ENCODE results near the gene ATP10B.

ATP10B gene

DNA sequence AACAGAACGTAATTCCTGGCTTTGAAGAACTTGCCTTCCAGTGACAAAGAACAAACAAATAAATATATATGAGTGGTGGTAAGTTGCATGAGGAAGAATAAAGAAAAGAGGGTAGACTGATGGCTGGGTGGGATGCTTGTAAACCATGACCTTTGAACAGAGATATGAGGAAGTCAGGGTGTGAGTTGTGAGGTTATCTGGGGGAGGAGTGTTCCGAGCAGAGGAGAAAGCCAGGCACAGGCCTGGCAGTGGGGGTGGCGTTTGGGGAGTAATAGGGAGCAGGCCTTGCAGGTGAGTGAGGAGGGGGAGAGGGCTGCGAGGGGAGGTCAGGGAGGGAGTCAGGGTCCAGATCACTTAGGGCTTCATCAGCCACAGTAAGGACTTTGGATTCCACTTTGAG, 217.0 kb downstream of the ATP10B start:
- DNase-seq (no peak), ATAC-seq (ENCODE audit: insufficient read depth, low read depth) (no peak)
- H3K9ac ChIP-seq (ENCODE audit: low read depth, low read length): no peak overlapping the region
- H3K4me2 ChIP-seq (ENCODE audit: insufficient read depth, low read length): no peak overlapping the region
- peaks cover 11% of the 10 kb centered on the region for H3K4me1 ChIP-seq (ENCODE audit: insufficient read depth, low read length)
- no peak overlapping the region for H2AFZ ChIP-seq (ENCODE audit: low read depth, low read length)
- TF ChIP-seq, protein P1, sequence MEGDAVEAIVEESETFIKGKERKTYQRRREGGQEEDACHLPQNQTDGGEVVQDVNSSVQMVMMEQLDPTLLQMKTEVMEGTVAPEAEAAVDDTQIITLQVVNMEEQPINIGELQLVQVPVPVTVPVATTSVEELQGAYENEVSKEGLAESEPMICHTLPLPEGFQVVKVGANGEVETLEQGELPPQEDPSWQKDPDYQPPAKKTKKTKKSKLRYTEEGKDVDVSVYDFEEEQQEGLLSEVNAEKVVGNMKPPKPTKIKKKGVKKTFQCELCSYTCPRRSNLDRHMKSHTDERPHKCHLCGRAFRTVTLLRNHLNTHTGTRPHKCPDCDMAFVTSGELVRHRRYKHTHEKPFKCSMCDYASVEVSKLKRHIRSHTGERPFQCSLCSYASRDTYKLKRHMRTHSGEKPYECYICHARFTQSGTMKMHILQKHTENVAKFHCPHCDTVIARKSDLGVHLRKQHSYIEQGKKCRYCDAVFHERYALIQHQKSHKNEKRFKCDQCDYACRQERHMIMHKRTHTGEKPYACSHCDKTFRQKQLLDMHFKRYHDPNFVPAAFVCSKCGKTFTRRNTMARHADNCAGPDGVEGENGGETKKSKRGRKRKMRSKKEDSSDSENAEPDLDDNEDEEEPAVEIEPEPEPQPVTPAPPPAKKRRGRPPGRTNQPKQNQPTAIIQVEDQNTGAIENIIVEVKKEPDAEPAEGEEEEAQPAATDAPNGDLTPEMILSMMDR (IDR thresholded peaks at IDR 0.05; ENCODE audit: borderline replicate concordance, extremely low read depth, low read length, poor library complexity, severe bottlenecking): no peak
- TF ChIP-seq EZH2 (IDR thresholded peaks at IDR 0.05; ENCODE audit: borderline replicate concordance, low read depth, low read length, severe bottlenecking): no peak
- no peak overlapping the region for H3K27ac ChIP-seq (ENCODE audit: low read length)
- no peaks in the 10 kb centered on the region for H4K20me1 ChIP-seq (ENCODE audit: insufficient read depth, low read length)
- no peak overlapping the region for H3K4me3 ChIP-seq (ENCODE audit: low read depth in 1 of 2, low read length in 2 of 2)
- H3K79me2 ChIP-seq (ENCODE audit: insufficient read depth, low read length): no peaks in the 10 kb centered on the region
- H3K36me3 ChIP-seq (ENCODE audit: insufficient read depth, low read length): no peaks in the 10 kb centered on the region
- no peaks in the 10 kb centered on the region for H3K9me3 ChIP-seq (ENCODE audit: insufficient read depth, low read length, severe bottlenecking)
- no peaks in the 10 kb centered on the region for H3K27me3 ChIP-seq (ENCODE audit: insufficient read depth, low read length, poor library complexity)

DNA sequence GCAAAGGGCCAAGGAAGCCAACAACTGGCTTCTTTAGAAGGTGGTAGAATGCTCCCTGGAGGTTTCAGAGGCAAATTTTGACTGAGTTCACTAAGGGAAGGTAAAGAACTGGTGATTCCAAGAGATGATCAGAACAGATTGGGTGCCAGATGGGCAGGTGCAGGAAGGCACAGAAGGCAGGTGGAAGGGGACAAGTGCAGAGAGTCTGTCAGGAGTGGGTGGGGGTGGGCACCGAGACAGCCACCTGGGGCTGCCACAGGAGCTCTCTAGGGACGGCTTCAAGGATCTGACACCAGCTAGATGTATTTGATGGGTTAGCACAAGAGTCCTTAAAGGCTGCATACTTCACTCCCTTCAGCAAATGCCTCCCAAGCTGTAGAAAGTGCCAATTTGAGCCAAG, 223.0 kb downstream of the ATP10B start:
- H4K20me1 ChIP-seq (ENCODE audit: insufficient read depth, low read length): no peaks in the 10 kb centered on the region
- no peaks in the 10 kb centered on the region for H3K36me3 ChIP-seq (ENCODE audit: insufficient read depth, low read length)
- H3K4me3 ChIP-seq (ENCODE audit: low read depth in 1 of 2, low read length in 2 of 2): no peak overlapping the region
- H3K9me3 ChIP-seq (ENCODE audit: insufficient read depth, low read length, severe bottlenecking): no peaks in the 10 kb centered on the region
- H2AFZ ChIP-seq (ENCODE audit: low read depth, low read length): no peak overlapping the region
- H3K79me2 ChIP-seq (ENCODE audit: insufficient read depth, low read length): no peaks in the 10 kb centered on the region
- H3K27me3 ChIP-seq (ENCODE audit: insufficient read depth, low read length, poor library complexity): no peaks in the 10 kb centered on the region
- ATAC-seq (ENCODE audit: insufficient read depth, low read depth) (peak; percentile 95), DNase-seq (peak; percentile 79)
- H3K27ac ChIP-seq (ENCODE audit: low read length): peak overlapping the region; percentile 73
- H3K4me1 ChIP-seq (ENCODE audit: insufficient read depth, low read length): peaks cover 47% of the 10 kb centered on the region
- TF ChIP-seq EZH2 (IDR thresholded peaks at IDR 0.05; ENCODE audit: borderline replicate concordance, low read depth, low read length, severe bottlenecking): no peak
- TF ChIP-seq, protein P1 (IDR thresholded peaks at IDR 0.05; ENCODE audit: borderline replicate concordance, extremely low read depth, low read length, poor library complexity, severe bottlenecking): peak; percentile 33
- H3K9ac ChIP-seq (ENCODE audit: low read depth, low read length): 0 out of 2 replicates have a peak overlapping the region, but pooled peaks have one; percentile 8
- H3K4me2 ChIP-seq (ENCODE audit: insufficient read depth, low read length): peak overlapping the region; percentile 18

DNA sequence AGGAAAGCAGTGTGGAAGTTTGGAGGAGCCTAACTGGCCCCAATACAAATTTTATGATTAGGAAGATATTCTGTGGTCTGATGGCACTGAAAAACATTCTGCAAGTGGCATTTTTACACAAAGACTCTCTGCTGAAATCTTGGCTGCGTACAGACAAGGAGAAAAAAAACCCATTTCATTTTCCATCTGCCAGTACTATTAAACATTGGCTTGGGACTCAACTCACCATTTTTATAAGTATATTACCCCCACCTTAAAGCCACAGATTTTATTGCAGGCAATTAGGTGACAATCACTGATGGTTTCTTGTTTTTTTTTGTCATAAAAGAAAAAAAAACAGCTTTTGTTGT, 223.4 kb downstream of the ATP10B start:
- no peak for ATAC-seq (ENCODE audit: insufficient read depth, low read depth)
- Histone ChIP-seq H3K4me2 (ENCODE audit: insufficient read depth, low read length) (peak overlapping the region; percentile 18; the same call in 1 of the 2 replicates), H3K9me3 (ENCODE audit: insufficient read depth, low read length, severe bottlenecking) (no peaks in the 10 kb centered on the region), H3K79me2 (ENCODE audit: insufficient read depth, low read length) (no peaks in the 10 kb centered on the region), H3K36me3 (ENCODE audit: insufficient read depth, low read length) (no peaks in the 10 kb centered on the region), H3K9ac (ENCODE audit: low read depth, low read length) (peak overlapping the region; percentile 8; the same call in 1 of the 2 replicates), H3K27me3 (ENCODE audit: insufficient read depth, low read length, poor library complexity) (no peaks in the 10 kb centered on the region), H3K27ac (ENCODE audit: low read length) (peak overlapping the region; percentile 73), H4K20me1 (ENCODE audit: insufficient read depth, low read length) (no peaks in the 10 kb centered on the region), H2AFZ (ENCODE audit: low read depth, low read length) (no peak overlapping the region), H3K4me1 (ENCODE audit: insufficient read depth, low read length) (peaks cover 47% of the 10 kb centered on the region), H3K4me3 (ENCODE audit: low read depth in 1 of 2, low read length in 2 of 2) (no peak overlapping the region)
- no peak for DNase-seq
- TF ChIP-seq EZH2 (IDR thresholded peaks at IDR 0.05; ENCODE audit: borderline replicate concordance, low read depth, low read length, severe bottlenecking): no peak
- TF ChIP-seq, protein P1 (IDR thresholded peaks at IDR 0.05; ENCODE audit: borderline replicate concordance, extremely low read depth, low read length, poor library complexity, severe bottlenecking): no peak

All from DND-41 (cell line).